Thyroid gland (tissue), 4 donors: ENCODE measurements around the gene SH3GL1. TPM values are rescaled to one million over a fixed set of nuclear protein-coding genes. Genes with fewer than 3 reads are reported as not detected.

Experiments used
- DNase-seq, 2 donors: peaks; one replicate each; pipeline ENCODE4 v3.0.0-alpha.2; 2019
- H3K27ac ChIP-seq, 3 donors: fragments of 200-600 bp; sonication (generic); 1 replicate in 2 of 3; 2 replicates in 1 of 3; pipeline ENCODE4 v1.5.1; 2016 to 2019; ENCODE audit warnings: mild to moderate bottlenecking in 1 of 3, moderate library complexity in 1 of 3
- H3K27me3 ChIP-seq: fragments of 200-600 bp; sonication (generic); one replicate; pipeline ENCODE4 v1.5.1; 2019
- H3K36me3 ChIP-seq, 2 donors: fragments of 200-600 bp; sonication (generic); one replicate each; pipeline ENCODE4 v1.5.1; 2016 to 2019
- H3K4me1 ChIP-seq, 2 donors: fragments of 200-600 bp; sonication (generic); one replicate each; pipeline ENCODE4 v1.5.1; 2017 to 2019
- H3K4me3 ChIP-seq, 3 donors: fragments of 200-600 bp; sonication (generic); replicated peaks in 1 of 3; 1 replicate in 2 of 3; 2 replicates in 1 of 3; pipeline ENCODE4 v1.5.1; 2016; ENCODE audit warnings: mild to moderate bottlenecking in 1 of 3
- H3K9me3 ChIP-seq: fragments of 200-600 bp; sonication (generic); one replicate; pipeline ENCODE4 v1.5.1; 2017
- POLR2A ChIP-seq, 2 donors: fragments of 450-650 bp; IDR thresholded peaks; one replicate each; pipeline ENCODE4 v1.6.1; 2017; ENCODE audit warnings: antibody characterized with exemption in 2 of 2, mild to moderate bottlenecking in 2 of 2, moderate library complexity in 1 of 2
- WGBS, 2 donors: methylation state at CpG; one replicate each; pipeline ENCODE4 v1.1.5; 2017; 5-methylcytosine and 5-hydroxymethylcytosine counted together
- intact Hi-C: fragments of 100-400 bp; cut with DNase I; formaldehyde crosslinking; loops from one replicate; pipeline ENCODE4 v1.15.1; 2023
- total RNA-seq, 4 donors: library from RNA; depleted of rRNA; stranded (reverse); fragments of >200 nt; gene quantifications; one replicate each; pipeline ENCODE4 v1.2.3, GENCODE V29; 2016
- TF ChIP-seq, protein P1 (sequence below), 6 experiments: fragments of 200-600 bp in 3 of 6; fragments of 450-650 bp in 3 of 6; sonication (generic) in 3 of 6; IDR thresholded peaks; one replicate each; pipeline ENCODE4 v1.5.1; 2016 to 2019; ENCODE audit warnings: antibody characterized with exemption in 6 of 6, mild to moderate bottlenecking in 2 of 6, inconsistent platforms in 1 of 6, moderate library complexity in 1 of 6

SH3GL1 gene
- total RNA-seq, 4 donors from 2014 or later: 33.1 to 42.4 (median 36.7) TPM

DNA sequence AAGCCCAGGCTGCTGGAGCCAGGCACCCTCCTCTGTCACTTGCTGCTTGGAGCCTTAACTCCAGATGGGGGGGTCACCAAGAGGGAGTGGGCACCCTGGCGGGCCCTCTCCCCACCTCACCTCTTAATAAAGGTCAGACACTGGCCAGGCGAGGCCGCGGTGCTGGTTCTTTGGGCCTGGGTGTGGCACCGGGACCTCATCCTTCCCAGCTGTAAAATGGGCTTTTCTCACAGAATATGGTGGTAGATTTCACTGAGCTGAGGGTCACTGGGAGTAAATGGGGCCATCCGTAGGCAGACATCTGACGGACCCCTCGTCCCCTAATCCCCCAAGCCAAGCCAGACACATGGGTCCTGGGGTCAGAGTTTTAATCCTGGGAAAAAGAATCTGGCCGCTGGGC, 76.7 kb downstream of the SH3GL1 start:
- no peak for DNase-seq
- no peak for TF ChIP-seq POLR2A (IDR thresholded peaks at IDR 0.05)
- TF ChIP-seq, protein P1, sequence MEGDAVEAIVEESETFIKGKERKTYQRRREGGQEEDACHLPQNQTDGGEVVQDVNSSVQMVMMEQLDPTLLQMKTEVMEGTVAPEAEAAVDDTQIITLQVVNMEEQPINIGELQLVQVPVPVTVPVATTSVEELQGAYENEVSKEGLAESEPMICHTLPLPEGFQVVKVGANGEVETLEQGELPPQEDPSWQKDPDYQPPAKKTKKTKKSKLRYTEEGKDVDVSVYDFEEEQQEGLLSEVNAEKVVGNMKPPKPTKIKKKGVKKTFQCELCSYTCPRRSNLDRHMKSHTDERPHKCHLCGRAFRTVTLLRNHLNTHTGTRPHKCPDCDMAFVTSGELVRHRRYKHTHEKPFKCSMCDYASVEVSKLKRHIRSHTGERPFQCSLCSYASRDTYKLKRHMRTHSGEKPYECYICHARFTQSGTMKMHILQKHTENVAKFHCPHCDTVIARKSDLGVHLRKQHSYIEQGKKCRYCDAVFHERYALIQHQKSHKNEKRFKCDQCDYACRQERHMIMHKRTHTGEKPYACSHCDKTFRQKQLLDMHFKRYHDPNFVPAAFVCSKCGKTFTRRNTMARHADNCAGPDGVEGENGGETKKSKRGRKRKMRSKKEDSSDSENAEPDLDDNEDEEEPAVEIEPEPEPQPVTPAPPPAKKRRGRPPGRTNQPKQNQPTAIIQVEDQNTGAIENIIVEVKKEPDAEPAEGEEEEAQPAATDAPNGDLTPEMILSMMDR (IDR thresholded peaks at IDR 0.05): no peak
- H3K9me3 ChIP-seq: no peaks in the 10 kb centered on the region
- H3K27me3 ChIP-seq: no peaks in the 10 kb centered on the region
- no peak overlapping the region for H3K27ac ChIP-seq
- WGBS, 2 donors: 94 to 100% methylated on average over 5 to 7 of the region's 9 CpGs
- H3K36me3 ChIP-seq: no peaks in the 10 kb centered on the region
- intact Hi-C loops: no loop called here
- H3K4me3 ChIP-seq: no peak overlapping the region
- peaks cover 8 to 18% of the 10 kb centered on the region in 2 donors for H3K4me1 ChIP-seq

DNA sequence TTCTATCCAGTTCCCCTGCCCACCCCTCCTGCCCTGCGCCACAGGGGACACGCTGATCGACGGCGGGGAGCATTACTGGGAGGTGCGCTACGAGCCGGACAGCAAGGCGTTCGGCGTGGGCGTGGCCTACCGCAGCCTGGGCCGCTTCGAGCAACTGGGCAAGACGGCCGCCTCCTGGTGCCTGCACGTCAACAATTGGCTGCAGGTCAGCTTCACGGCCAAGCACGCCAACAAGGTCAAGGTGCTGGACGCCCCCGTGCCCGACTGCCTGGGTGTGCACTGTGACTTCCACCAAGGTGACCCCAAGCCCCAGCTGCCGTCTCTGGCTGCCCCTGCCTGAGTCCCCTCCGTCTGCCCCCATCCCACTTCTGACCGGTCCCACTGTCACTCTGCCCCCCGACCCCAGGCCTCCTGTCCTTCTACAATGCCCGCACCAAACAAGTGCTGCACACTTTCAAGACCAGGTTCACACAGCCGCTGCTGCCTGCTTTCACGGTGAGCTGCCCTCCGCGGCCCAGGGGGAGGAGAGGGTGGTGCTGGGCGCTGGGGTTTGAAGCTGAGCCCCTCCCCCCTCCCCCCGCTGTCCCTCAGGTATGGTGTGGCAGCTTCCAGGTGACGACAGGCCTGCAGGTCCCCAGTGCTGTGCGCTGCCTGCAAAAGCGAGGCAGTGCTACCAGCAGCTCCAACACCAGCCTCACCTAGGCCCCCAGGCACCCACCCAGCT, 77.2 kb downstream of the SH3GL1 start:
- Histone ChIP-seq H3K27me3 (no peaks in the 10 kb centered on the region), H3K27ac (no peak overlapping the region), H3K4me3 (no peak overlapping the region), H3K36me3 (no peaks in the 10 kb centered on the region), H3K9me3 (no peaks in the 10 kb centered on the region), H3K4me1 (peaks cover 8 to 16% of the 10 kb centered on the region in 2 donors)
- intact Hi-C loops: no loop called here
- DNase-seq: peak; percentile 23 to 28
- TF ChIP-seq, protein P1 (IDR thresholded peaks at IDR 0.05): no peak
- TF ChIP-seq POLR2A (IDR thresholded peaks at IDR 0.05): no peak
- WGBS, 2 donors: 68 to 85% methylated on average over 23 to 30 of the region's 37 CpGs

DNA sequence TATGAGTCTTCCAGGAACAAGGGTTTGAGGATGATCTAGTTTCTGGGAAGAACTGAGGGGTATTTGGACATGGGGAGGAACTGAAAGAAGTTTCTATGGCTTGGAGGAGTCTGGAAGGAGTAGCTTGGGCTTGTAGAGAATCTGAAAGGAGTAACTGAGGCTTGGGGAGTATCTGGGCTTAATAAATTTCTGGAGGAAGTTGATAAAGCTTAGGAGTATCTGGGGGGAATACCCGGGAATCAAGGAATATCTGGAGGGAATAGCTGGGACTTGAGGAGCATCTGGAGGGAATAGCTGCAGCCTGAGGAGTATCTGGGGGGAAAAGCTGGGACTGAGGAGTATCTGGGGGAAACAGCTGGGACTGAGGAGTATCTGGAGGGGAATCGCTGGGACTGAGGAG, 79.9 kb downstream of the SH3GL1 start:
- intact Hi-C loops: no loop called here
- TF ChIP-seq, protein P1 (IDR thresholded peaks at IDR 0.05): no peak
- TF ChIP-seq POLR2A (IDR thresholded peaks at IDR 0.05): no peak
- H3K36me3 ChIP-seq: no peaks in the 10 kb centered on the region
- DNase-seq: no peak
- no peaks in the 10 kb centered on the region for H3K27me3 ChIP-seq
- 92 to 94% methylated on average over 2 of the region's 2 CpGs for WGBS, 2 donors
- H3K4me3 ChIP-seq: no peak overlapping the region
- no peak overlapping the region for H3K27ac ChIP-seq
- H3K9me3 ChIP-seq: no peaks in the 10 kb centered on the region
- H3K4me1 ChIP-seq: no peaks in the 10 kb centered on the region

DNA sequence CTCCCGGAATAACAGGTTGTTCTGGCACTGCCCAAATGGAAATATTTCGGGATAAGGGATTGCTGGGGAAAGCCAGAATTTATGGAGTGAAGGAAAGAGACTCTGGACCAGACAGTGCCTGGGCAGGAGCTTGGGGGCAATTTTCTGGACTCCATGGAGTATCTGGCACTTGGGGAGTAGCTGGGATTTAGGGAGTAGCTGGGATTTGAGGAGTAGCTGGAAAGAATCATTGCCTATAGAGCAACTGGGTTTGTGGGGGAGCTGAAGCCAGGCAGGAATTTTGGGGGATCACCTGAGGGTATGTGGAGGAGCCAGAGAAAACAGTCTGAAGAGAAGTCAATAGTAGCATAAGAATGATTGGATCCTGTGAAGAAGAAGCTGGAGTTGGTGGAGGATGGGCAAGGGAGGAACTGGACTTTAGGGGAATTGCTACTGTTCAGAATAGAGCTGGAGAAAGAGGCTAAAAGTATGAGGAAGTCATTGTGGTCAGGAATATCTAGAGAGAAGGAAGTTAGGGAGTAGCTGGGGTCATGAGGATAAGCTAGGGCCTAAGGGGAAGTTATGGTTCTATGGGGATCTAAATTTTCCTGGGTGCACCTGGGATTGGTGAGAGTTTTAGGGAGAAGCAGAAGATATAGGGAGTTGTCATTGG, 81.2 kb downstream of the SH3GL1 start:
- Histone ChIP-seq H3K4me3 (no peak overlapping the region), H3K36me3 (no peaks in the 10 kb centered on the region), H3K4me1 (no peaks in the 10 kb centered on the region), H3K9me3 (no peaks in the 10 kb centered on the region), H3K27ac (no peak overlapping the region), H3K27me3 (no peaks in the 10 kb centered on the region)
- intact Hi-C loops: no loop called here
- no peak for TF ChIP-seq POLR2A (IDR thresholded peaks at IDR 0.05)
- TF ChIP-seq, protein P1 (IDR thresholded peaks at IDR 0.05): no peak
- 96 to 100% methylated on average over 2 of the region's 2 CpGs for WGBS, 2 donors
- DNase-seq: no peak

DNA sequence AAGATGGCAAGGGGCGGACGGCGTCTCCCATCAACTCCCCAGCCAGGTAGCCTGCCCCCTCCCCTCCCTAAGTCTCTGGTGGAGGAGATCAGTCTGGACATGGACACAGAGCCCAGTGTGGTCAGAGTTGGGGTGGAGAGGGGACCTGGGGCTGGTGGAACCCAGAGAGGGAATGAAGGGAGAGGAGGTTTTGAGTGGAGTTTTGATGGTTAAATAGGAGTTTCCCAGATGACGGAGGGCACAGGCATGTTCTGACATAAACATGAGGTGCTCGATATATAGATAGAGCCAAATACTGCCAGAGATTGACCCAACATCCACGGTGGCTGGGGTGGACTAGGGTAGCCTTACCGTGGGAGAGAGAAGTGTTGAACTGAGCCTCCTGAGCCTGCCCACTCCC, 81.9 kb downstream of the SH3GL1 start:
- H3K27ac ChIP-seq: no peak overlapping the region
- no peaks in the 10 kb centered on the region for H3K27me3 ChIP-seq
- 93 to 97% methylated on average over 7 of the region's 7 CpGs for WGBS, 2 donors
- no peak for TF ChIP-seq POLR2A (IDR thresholded peaks at IDR 0.05)
- TF ChIP-seq, protein P1 (IDR thresholded peaks at IDR 0.05): no peak
- no peak for DNase-seq
- no peaks in the 10 kb centered on the region for H3K36me3 ChIP-seq
- no peaks in the 10 kb centered on the region for H3K9me3 ChIP-seq
- H3K4me3 ChIP-seq: no peak overlapping the region
- H3K4me1 ChIP-seq: no peaks in the 10 kb centered on the region
- intact Hi-C loops: no loop called here
